Stimulated activated naive CD8-positive, alpha-beta T cell treated with anti-CD3 and anti-CD28 coated beads, Interleukin-15, amount 100 ng/mL, for 72 hours (primary cell): ENCODE measurements around the gene RPL11.
"Not testable (repeated sequence)": the region's sequence is repeated elsewhere in the genome, so short reads cannot be mapped to it uniquely, and the experiment has no call there.

Source experiments
- ATAC-seq: fragments of 150-1000 bp; cut with Tn5 transposase; 2 replicates; pipeline ENCODE4 v1.10.0; 2021; ENCODE audit warnings: mild to moderate bottlenecking, moderate library complexity
- DNase-seq, 2 donors: peaks; one replicate each; pipeline ENCODE4 v3.0.0; 2021 to 2022
- H3K27ac Mint-ChIP-seq, 2 donors: one replicate each; pipeline ENCODE4 v1.8.0; 2022; ENCODE audit warnings: mild to moderate bottlenecking in 2 of 2, mixed read lengths in 2 of 2, moderate library complexity in 2 of 2
- H3K27me3 Mint-ChIP-seq: one replicate; pipeline ENCODE4 v1.8.0; 2022; ENCODE audit warnings: mixed read lengths
- H3K4me1 Mint-ChIP-seq: one replicate; pipeline ENCODE4 v1.8.0; 2022; ENCODE audit warnings: mild to moderate bottlenecking, mixed read lengths
- H3K4me3 Mint-ChIP-seq, 2 donors: one replicate each; pipeline ENCODE4 v1.8.0; 2022; ENCODE audit warnings: mild to moderate bottlenecking in 2 of 2, mixed read lengths in 2 of 2, moderate library complexity in 1 of 2
- H3K9me3 Mint-ChIP-seq, 2 donors: one replicate each; pipeline ENCODE4 v1.8.0; 2022; ENCODE audit warnings: mixed read lengths in 2 of 2

The RPL11 gene

DNA sequence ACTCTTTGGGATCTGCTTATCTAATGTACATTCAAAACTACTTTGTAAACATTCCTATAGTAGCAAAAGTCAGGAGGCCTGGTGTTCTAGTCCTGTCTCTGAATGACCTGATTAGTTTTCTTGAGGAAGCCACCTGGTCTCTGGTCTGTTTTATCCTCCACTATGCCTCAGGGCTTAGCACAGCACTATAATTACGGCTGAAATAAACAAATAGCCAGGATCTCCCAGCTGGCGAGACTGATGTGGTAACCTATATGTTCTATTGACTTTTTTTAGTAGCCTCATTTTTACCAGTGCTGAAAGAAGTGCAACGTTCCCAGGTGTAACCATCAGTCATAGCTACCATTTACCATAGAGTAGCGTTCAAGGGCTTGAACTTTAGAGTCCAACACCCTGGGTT is 24.2 kb upstream of the RPL11 start:
- DNase-seq (no peak), ATAC-seq (no peak)
- H3K4me1 Mint-ChIP-seq = peaks cover 8% of the 10 kb centered on the region
- no peaks in the 10 kb centered on the region for H3K9me3 Mint-ChIP-seq
- H3K27me3 Mint-ChIP-seq = peaks cover 12% of the 10 kb centered on the region
- no peak overlapping the region for H3K4me3 Mint-ChIP-seq
- no peak overlapping the region for H3K27ac Mint-ChIP-seq

DNA sequence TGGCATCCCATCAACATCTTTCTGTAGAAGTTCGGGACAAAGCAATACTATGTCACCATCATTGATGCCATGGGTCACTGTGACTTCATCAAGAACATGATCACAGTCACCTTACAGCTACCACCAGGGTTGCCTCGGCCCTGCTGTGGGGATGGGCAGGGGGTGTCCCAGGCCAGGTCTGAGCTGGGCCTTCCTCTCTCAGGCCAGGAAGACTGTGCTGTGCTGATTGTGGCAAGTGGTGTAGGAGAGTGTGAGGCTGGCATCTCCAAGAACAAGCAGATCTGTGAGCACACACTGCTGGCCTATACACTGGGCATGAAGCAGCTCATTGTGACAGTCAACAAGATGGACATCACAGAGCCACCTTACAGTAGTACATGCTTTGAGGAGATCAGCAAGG is 20.9 kb upstream of the RPL11 start:
- DNase-seq = no peak
- no peak overlapping the region for H3K27ac Mint-ChIP-seq
- H3K4me1 Mint-ChIP-seq = no peaks in the 10 kb centered on the region
- H3K4me3 Mint-ChIP-seq = no peak overlapping the region
- no peaks in the 10 kb centered on the region for H3K9me3 Mint-ChIP-seq
- ATAC-seq = no peak
- peaks cover 18% of the 10 kb centered on the region for H3K27me3 Mint-ChIP-seq

DNA sequence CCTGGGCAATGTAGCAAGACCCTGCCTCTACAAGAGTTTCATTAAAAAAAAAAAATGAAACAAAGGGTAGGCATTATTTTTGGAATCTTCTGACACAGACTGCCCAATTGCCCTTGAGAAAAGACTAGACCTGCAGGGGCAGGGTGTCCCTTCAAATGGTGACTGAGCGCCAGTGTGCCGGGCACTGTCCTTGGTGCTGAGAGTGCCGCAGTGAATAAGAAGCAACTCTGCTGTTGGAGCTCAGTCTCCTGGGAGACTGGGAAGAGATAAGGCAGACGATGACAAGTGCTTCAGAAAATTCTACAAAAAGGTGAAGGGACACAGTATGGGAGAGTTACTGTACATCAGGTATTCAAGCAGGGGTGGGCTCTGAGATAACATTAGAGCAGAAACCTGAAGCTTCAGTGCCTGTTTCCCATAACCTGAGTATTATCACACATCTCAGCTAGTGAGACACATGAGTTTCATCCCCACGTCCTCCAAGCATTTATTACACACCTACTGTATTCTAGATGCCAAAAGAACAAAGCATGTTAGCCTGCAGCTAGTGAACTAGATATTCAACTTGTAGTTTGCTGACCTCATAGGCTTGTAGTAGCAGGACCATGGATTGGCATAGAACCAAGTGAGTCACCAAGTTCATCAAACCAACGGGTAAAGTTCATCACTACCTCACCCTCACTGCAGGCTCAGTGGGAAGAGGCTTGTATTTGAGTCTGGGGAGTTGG is 18.4 kb upstream of the RPL11 start:
- ATAC-seq (no peak), DNase-seq (no peak)
- Mint-ChIP-seq H3K9me3 (no peaks in the 10 kb centered on the region), H3K4me1 (no peaks in the 10 kb centered on the region), H3K27ac (no peak overlapping the region), H3K27me3 (peaks cover 23% of the 10 kb centered on the region), H3K4me3 (no peak overlapping the region)

DNA sequence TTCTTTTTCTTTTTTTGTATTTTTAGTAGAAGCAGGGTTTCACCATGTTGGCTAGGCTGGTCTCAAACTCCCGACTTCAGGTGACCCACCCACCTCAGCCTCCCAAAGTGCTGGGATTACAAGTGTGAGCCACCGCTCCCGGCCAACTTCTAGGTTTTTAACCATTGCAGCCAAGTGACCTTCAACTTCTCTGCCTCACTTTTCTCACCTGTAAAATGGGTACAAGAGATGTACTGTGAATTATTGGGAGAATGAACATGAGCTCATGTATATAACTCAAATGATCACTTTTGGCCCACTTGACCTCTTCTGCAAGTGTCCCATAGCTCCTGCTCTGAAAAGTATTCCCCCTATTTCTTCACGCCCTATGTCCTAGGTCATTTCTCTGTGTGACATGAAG is 11.8 kb upstream of the RPL11 start:
- H3K4me1 Mint-ChIP-seq = no peaks in the 10 kb centered on the region
- no peak for ATAC-seq
- no peak overlapping the region for H3K4me3 Mint-ChIP-seq
- no peaks in the 10 kb centered on the region for H3K9me3 Mint-ChIP-seq
- DNase-seq = no peak
- H3K27me3 Mint-ChIP-seq = peaks cover 43% of the 10 kb centered on the region
- H3K27ac Mint-ChIP-seq = no peak overlapping the region

DNA sequence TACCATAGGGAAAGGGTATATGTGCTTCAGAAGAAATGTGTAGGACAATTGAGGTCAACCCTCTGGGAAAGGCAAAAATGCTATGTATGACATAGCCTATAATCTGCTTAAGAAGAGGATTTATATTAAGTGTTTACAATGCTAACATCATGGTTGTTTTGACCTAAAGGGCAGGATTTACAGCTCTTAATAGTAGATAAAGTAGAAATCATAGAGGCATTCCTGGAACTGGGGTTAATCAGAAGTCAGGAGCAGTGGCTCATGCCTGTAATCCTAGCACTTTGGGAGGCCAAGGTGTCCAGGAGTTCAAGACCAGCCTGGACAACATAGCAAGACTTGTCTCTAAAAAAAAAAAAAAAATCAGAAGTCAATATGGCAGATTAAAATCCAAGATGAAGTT is 8.7 kb upstream of the RPL11 start:
- ATAC-seq = no peak
- peaks cover 46% of the 10 kb centered on the region for H3K27me3 Mint-ChIP-seq

GRCh38 chr1:23684415-23684814 is 7.2 kb upstream of the RPL11 start:
- Mint-ChIP-seq H3K27ac (no peak overlapping the region), H3K9me3 (peaks cover 0 to 7% of the 10 kb centered on the region in 2 donors), H3K4me3 (no peak overlapping the region), H3K4me1 (no peaks in the 10 kb centered on the region), H3K27me3 (peaks cover 45% of the 10 kb centered on the region)
- DNase-seq (no peak), ATAC-seq (no peak)

More for the DNA sequence above, 8.7 kb upstream of the RPL11 start:
- peaks cover 0 to 2% of the 10 kb centered on the region in 2 donors for H3K9me3 Mint-ChIP-seq
- no peaks in the 10 kb centered on the region for H3K4me1 Mint-ChIP-seq
- no peak for DNase-seq
- H3K4me3 Mint-ChIP-seq = no peak overlapping the region
- no peak overlapping the region for H3K27ac Mint-ChIP-seq

DNA sequence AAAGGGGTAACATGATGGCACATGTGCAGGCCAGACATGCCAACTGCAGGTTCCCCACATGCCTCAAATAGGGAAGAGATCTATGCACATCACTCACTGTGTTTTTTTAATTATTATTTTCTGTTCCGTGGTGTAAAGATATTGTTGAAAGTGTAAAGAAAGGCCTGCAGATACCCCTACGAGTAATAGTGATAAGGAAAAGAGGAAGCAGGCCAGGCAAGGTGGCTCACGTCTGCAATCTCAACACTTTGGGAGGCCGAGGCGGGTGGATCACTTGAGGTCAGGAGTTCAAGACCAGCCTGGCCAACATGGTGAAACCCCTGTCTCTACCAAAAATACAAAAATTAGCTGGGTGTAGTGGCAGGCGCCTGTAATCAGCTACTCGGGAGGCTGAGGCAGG is 6.4 kb upstream of the RPL11 start:
- not testable (repeated sequence) for H3K4me3 Mint-ChIP-seq, H3K9me3 Mint-ChIP-seq, H3K4me1 Mint-ChIP-seq, DNase-seq, ATAC-seq
- H3K27ac Mint-ChIP-seq = peak overlapping the region in 1 of 2 donors; percentile 87
- H3K27me3 Mint-ChIP-seq = peaks cover 38% of the 10 kb centered on the region

GRCh38 chr1:23687680-23688079 is 3.9 kb upstream of the RPL11 start:
- not testable (repeated sequence) for ATAC-seq

DNA sequence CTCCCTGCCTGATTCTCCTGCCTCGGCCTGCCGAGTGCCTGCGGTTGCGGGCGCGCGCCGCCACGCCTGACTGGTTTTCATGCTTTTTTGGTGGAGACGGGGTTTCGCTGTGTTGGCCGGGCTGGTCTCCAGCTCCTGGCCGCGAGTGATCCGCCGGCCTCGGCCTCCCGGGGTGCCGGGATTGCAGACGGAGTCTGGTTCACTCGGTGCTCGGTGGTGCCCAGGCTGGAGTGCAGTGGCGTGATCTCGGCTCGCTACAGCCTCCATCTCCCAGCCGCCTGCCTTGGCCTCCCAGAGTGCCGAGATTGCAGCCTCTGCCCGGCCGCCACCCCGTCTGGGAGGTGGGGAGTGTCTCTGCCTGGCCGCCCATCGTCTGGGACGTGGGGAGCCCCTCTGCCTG is 3.3 kb upstream of the RPL11 start:
- H3K27ac Mint-ChIP-seq, H3K4me3 Mint-ChIP-seq, ATAC-seq: not testable (repeated sequence)

More at GRCh38 chr1:23687680-23688079, 3.9 kb upstream of the RPL11 start:
- H3K27me3 Mint-ChIP-seq = peaks cover 14% of the 10 kb centered on the region
- H3K4me1 Mint-ChIP-seq, H3K4me3 Mint-ChIP-seq, H3K9me3 Mint-ChIP-seq, H3K27ac Mint-ChIP-seq, DNase-seq: not testable (repeated sequence)

GRCh38 chr1:23692308-23692871 is 784 bp downstream of the RPL11 start:
- no peak for DNase-seq
- Mint-ChIP-seq H3K27ac (peak overlapping the region; percentile 98 to 100), H3K9me3 (peaks cover 0 to 7% of the 10 kb centered on the region in 2 donors), H3K4me1 (peaks cover 56% of the 10 kb centered on the region), H3K4me3 (peak overlapping the region; percentile 84 to 95), H3K27me3 (no peaks in the 10 kb centered on the region)
- no peak for ATAC-seq

More for the DNA sequence above, 3.3 kb upstream of the RPL11 start:
- peaks cover 15% of the 10 kb centered on the region for H3K4me1 Mint-ChIP-seq
- H3K9me3 Mint-ChIP-seq, H3K27me3 Mint-ChIP-seq, DNase-seq: not testable (repeated sequence)

DNA sequence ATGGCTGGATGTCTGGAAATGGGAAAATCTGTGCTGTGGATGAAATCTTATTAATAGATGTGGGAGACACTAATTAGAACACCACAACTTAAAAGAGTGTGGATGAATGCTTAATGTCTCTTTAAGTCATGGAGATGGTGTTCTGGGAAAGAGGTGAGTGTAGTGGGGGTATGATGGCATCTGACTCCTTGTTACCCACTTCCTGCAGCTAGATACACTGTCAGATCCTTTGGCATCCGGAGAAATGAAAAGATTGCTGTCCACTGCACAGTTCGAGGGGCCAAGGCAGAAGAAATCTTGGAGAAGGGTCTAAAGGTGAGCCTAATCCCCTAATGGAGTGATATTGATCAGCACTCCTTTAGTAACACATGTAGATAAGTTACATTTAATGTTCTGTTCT is 2.0 kb downstream of the RPL11 start:
- peaks cover 68% of the 10 kb centered on the region for H3K4me1 Mint-ChIP-seq
- H3K4me3 Mint-ChIP-seq = peak overlapping the region; percentile 84 to 95
- ATAC-seq (no peak), DNase-seq (no peak)
- no peaks in the 10 kb centered on the region for H3K27me3 Mint-ChIP-seq
- H3K27ac Mint-ChIP-seq = peak overlapping the region; percentile 12 to 86
- no peaks in the 10 kb centered on the region for H3K9me3 Mint-ChIP-seq

DNA sequence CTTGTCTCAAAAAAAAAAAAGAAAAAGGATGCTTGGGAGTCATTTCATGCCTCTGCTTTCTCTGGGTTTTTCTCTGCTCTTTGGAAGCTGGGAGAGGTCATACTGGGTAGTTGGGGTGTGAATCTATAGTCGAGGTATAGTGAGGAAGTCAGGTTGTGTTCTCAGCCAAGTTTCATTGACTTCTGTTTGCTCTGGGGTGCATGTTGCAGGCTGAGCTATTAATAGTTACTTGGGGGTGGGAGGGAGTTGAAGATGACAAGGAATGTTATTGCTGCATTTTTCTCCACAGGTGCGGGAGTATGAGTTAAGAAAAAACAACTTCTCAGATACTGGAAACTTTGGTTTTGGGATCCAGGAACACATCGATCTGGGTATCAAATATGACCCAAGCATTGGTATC is 2.8 kb downstream of the RPL11 start:
- ATAC-seq (no peak), DNase-seq (no peak)
- Mint-ChIP-seq H3K4me3 (peak overlapping the region; percentile 84 to 95), H3K27me3 (no peaks in the 10 kb centered on the region), H3K27ac (peak overlapping the region; percentile 75 to 82), H3K9me3 (no peaks in the 10 kb centered on the region), H3K4me1 (peaks cover 73% of the 10 kb centered on the region)

DNA sequence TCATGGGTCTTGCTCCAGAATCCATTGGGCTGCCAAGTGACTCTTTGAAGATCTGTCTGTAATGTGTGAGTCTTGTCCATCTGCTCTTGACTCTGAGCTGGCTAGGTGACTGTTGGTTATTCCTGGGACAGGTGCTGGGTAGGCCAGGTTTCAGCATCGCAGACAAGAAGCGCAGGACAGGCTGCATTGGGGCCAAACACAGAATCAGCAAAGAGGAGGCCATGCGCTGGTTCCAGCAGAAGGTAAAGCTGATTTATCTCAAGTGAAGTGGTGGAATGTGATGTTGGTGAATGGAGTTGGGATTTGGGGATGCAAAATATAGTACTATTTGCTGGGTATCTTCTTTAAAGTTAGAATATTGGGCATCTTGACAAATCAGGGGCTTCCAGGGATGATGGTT is 4.1 kb downstream of the RPL11 start:
- no peaks in the 10 kb centered on the region for H3K9me3 Mint-ChIP-seq
- H3K4me3 Mint-ChIP-seq = peak overlapping the region; percentile 84 to 95
- DNase-seq (no peak), ATAC-seq (no peak)
- H3K27me3 Mint-ChIP-seq = no peaks in the 10 kb centered on the region
- H3K4me1 Mint-ChIP-seq = peaks cover 79% of the 10 kb centered on the region
- peak overlapping the region in 1 of 2 donors; percentile 77 for H3K27ac Mint-ChIP-seq

DNA sequence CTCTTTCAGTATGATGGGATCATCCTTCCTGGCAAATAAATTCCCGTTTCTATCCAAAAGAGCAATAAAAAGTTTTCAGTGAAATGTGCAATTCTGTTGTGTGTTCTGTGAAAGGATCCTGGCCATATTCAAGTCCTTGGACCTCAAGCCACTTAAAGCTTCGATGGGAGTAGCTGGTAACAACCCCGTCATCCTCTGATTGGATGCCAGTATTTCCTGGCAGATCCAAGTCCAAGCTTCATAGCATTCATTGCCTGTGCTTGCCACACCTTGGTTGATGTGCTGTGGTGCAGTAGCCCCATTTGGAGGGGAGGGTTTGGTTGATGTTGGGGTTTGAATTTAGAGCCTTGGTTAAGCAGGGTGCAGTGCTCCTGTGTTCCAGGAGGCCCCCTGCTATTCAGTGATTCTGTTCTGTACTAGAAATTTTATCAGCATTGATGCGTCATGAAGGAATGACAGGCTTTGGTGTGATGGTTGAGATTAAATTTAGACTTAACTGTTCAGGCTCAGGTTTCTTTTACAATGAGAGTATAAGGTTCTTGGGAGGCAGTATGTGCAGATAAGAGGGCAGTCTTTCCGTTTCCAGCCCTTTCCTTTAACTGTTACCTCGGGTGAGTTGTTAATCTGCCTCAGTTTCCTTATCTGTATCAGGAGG is 4.9 kb downstream of the RPL11 start:
- Mint-ChIP-seq H3K27ac (peak overlapping the region in 1 of 2 donors; percentile 29), H3K4me3 (peak overlapping the region; percentile 54 to 95), H3K4me1 (peaks cover 82% of the 10 kb centered on the region), H3K27me3 (no peaks in the 10 kb centered on the region), H3K9me3 (no peaks in the 10 kb centered on the region)
- no peak for ATAC-seq
- DNase-seq = no peak

DNA sequence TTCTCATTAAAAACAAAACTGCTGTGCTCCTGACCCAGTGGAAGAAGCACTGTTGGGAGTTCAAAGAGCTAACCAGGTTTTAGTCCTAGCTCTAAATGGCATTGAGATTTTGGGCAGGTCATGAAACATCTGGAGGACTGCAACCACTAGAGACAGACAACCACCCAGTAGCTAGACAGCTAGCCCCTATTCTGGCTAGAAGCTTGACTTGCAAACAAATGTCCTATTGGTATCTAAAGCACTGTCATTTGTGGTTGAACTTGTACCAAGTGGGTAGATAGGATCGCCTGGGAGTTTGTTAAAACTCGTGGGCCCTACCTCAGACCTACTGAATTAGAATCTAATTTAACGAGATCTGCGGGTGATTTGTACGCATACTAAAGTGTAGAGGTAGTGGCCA is 6.9 kb downstream of the RPL11 start:
- H3K4me1 Mint-ChIP-seq = peaks cover 69% of the 10 kb centered on the region
- H3K27me3 Mint-ChIP-seq = no peaks in the 10 kb centered on the region
- no peak for ATAC-seq
- no peaks in the 10 kb centered on the region for H3K9me3 Mint-ChIP-seq
- DNase-seq = no peak
- peak overlapping the region; percentile 80 to 91 for H3K27ac Mint-ChIP-seq
- H3K4me3 Mint-ChIP-seq = peak overlapping the region in 1 of 2 donors; percentile 19
